Measurements from ENCODE around the gene SAMD10. TPM values are rescaled to one million over a fixed set of nuclear protein-coding genes. Genes with fewer than 3 reads are reported as not detected.

Gene SAMD10
- total and polyA plus RNA-seq, 2 of the 8 experiments (the other 6 are each of a cell fraction or from before 2014, with no cell fraction given): 3.0 to 5.2 TPM

DNA sequence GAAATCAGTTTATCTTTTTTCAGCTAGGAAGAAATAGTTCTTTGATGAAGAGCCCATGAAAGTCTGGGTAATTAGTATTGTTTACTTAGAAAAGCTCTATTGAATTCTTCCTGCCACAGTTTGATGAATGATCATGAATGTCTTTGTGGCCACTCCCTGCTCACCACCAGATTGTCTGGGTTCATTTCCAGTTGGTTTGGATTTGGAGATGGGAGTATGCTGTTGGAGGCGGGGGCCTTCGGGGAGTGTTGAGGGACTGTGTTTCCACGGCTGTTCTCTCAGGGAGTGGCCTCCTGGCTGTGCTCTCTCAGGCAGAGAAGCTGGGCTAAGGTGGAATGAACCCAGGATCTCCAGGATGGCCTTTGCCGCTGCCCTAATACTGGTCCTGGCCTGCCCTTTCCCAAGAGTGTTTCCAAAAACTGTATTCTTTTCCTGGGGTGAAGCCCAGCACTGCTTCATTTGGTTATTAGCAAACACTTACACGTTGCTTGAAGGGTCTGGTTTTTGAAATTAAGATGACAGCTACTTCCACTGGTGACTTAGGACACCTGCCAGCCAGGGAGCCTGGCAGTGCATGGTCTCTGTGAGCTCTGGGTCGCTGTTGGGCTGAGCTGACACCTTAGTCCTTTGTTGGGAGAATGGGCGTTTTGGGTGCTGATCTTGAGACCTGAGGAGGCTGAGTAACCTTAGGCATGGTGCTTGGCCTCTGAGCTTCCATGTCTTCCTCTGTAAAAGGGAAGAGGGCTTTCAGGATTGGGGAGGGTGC is 24.7 kb upstream of the SAMD10 start:
- no peak overlapping the region for H3K27ac ChIP-seq (ENCODE audit: low read depth, low read length)
- no peak overlapping the region for H2BK15ac ChIP-seq (ENCODE audit: low read length)
- no peak overlapping the region for H4K91ac ChIP-seq (replicated peaks; ENCODE audit: insufficient read length, low read length)
- H4K20me1 ChIP-seq (replicated peaks in 1 of 2; ENCODE audit: control insufficient read depth in 1 of 2, insufficient read depth in 2 of 2, low read length in 2 of 2): peaks cover 11 to 15% of the 10 kb centered on the region in 2 experiments
- H3K4me3 ChIP-seq (ENCODE audit: extremely low read depth in 1 of 4, insufficient read depth in 2 of 4, low read depth in 3 of 4, low read length in 4 of 4): no peak overlapping the region
- H3K23me2 ChIP-seq (ENCODE audit: low read depth, low read length): no peaks in the 10 kb centered on the region
- no peak overlapping the region for H3K56ac ChIP-seq (replicated peaks; ENCODE audit: insufficient read length, low read depth, low read length)
- H3K9me3 ChIP-seq (ENCODE audit: insufficient read depth in 2 of 2, low read depth in 1 of 2, low read length in 1 of 2): no peaks in the 10 kb centered on the region
- H2BK120ac ChIP-seq (replicated peaks; ENCODE audit: low read depth, low read length): no peak overlapping the region
- 0 out of 7 replicates have a peak, but pooled peaks cover 0 to 2% (median 0%) of the 10 kb centered on the region in 4 experiments for H3K4me1 ChIP-seq (replicated peaks in 1 of 4; ENCODE audit: control insufficient read depth in 3 of 4, insufficient read depth in 4 of 4, low read length in 3 of 4)
- TF ChIP-seq GTF2F1 (IDR thresholded peaks at IDR 0.05; ENCODE audit: borderline replicate concordance, low read depth, low read length) (no peak), TEAD4 (IDR thresholded peaks at IDR 0.05; ENCODE audit: low read depth, low read length) (no peak), SP2 (IDR thresholded peaks at IDR 0.05; ENCODE audit: low read length) (no peak), CHD2 (IDR thresholded peaks at IDR 0.05; ENCODE audit: low read length) (no peak)
- no peak overlapping the region for H4K5ac ChIP-seq (ENCODE audit: insufficient read length, low read depth, low read length)
- 84% methylated on average over 7 of the region's 7 CpGs; no CpG with 5 or more reads in 1 of the 2 experiments for WGBS, 2 experiments (ENCODE audit: extremely low coverage in 1 of 2, insufficient coverage in 1 of 2, insufficient read length in 1 of 2, insufficient replicate concordance in 2 of 2, low coverage in 1 of 2, low lambda C conversion rate in 2 of 2, missing lambda C conversion rate in 1 of 2)
- no peak overlapping the region for H3K9ac ChIP-seq (replicated peaks in 1 of 4; ENCODE audit: extremely low read depth in 1 of 4, low read depth in 3 of 4, low read length in 3 of 4)
- no peak overlapping the region for H4K8ac ChIP-seq (ENCODE audit: extremely low read depth, insufficient read depth, low read length)
- H3K79me1 ChIP-seq (ENCODE audit: low read depth, low read length): peaks cover 7% of the 10 kb centered on the region
- no peak overlapping the region for H3K4ac ChIP-seq (replicated peaks; ENCODE audit: insufficient read length, low read depth, low read length)
- no peak for FAIRE-seq
- no peak overlapping the region for H3K18ac ChIP-seq (ENCODE audit: extremely low read depth, low read length)
- H2BK20ac ChIP-seq (ENCODE audit: low read length): no peak overlapping the region
- no peak for DNase-seq (ENCODE audit: low read depth in 1 of 2, low spot score in 2 of 2)
- no peak overlapping the region for H2AFZ ChIP-seq (ENCODE audit: low read length)
- ChIA-PET CTCF (ENCODE audit: partially characterized antibody) (interaction anchor here (1.5 kb wide), 1 partner anchor 53 kb away, joined by 3 read pairs; no protein-coding TSS in a partner anchor), POLR2A (ENCODE audit: partially characterized antibody) (interaction anchor here (1.4 kb wide), 1 partner anchor 14 kb away, joined by 3 read pairs; no protein-coding TSS in a partner anchor)
- H3K27me3 ChIP-seq (replicated peaks in 1 of 4; ENCODE audit: control insufficient read depth in 3 of 4, extremely low read depth in 1 of 4, insufficient read depth in 3 of 4, low read length in 3 of 4): no peaks in the 10 kb centered on the region
- H3K23ac ChIP-seq (ENCODE audit: insufficient read length): no peak overlapping the region
- no peak overlapping the region for H2BK5ac ChIP-seq (ENCODE audit: low read depth, low read length)
- peaks cover 0 to 5% of the 10 kb centered on the region in 2 experiments; a peak in 2 of 4 replicates for H3K79me2 ChIP-seq (ENCODE audit: control insufficient read depth in 1 of 2, insufficient read depth in 2 of 2, low read length in 2 of 2)
- H2BK12ac ChIP-seq (ENCODE audit: low read depth, low read length): no peak overlapping the region
- H3K14ac ChIP-seq (ENCODE audit: insufficient read length): no peak overlapping the region
- peaks cover 11 to 52% (median 30%) of the 10 kb centered on the region in 4 experiments for H3K36me3 ChIP-seq (ENCODE audit: control insufficient read depth in 2 of 4, insufficient read depth in 4 of 4, low read length in 3 of 4)
- no peak overlapping the region for H3K4me2 ChIP-seq (ENCODE audit: insufficient read depth in 1 of 2, low read depth in 2 of 2, low read length in 2 of 2)
- H2AK5ac ChIP-seq (ENCODE audit: low read depth, low read length): no peak overlapping the region

Data from H1 (cell line).